ENCODE results near the gene PRDM15.
"Not testable (repeated sequence)": the region's sequence is repeated elsewhere in the genome, so short reads cannot be mapped to it uniquely, and the experiment has no call there.

PRDM15 gene

DNA sequence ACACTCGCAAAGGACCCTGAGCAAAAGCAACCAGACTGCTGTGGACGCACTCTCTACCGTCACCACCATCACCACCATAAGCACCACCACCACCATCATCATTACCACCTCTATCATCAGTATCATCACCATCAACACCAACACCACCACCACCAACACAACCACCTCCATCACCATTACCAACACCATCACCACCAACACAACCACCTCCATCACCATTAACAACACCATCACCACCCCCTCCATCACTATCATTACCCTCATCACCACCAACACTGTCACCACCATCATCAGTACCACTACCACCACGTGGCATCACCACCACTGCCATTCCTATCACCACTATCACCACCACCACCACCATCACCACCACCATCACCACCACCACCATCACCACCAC, 73.5 kb downstream of the PRDM15 start:
- no peak for DNase-seq (ENCODE audit: low spot score)

- DNase-seq (ENCODE audit: low spot score): no peak
These were observed 74.1 kb downstream of the PRDM15 start for GRCh38 chr21:41805038-41805437.

- DNase-seq (ENCODE audit: low spot score): no peak
These were observed 74.8 kb downstream of the PRDM15 start for GRCh38 chr21:41804381-41804780.

DNA sequence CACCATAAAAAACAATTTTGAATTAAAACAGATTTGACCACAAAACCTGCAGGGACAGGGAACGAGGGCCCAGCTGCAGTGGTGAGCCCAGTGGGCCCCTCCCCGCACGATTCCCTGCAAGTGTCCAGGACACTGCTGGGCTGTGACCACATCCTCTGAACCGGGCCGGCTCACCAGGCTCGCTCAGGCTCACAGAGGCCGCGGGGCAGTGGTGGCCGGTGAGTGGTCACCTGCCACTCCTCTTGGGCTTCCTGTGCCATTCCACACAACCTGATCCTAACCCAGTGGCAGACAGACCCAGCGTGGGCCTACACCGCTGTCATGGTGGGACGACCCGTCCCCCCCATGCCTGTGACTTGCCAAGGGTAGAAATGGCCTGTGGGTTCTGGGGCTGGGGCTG, 75.8 kb downstream of the PRDM15 start:
- no peak for DNase-seq (ENCODE audit: low spot score)

GRCh38 chr21:41802684-41803083, 76.5 kb downstream of the PRDM15 start:
- peak; percentile 68 for DNase-seq (ENCODE audit: low spot score)

DNA sequence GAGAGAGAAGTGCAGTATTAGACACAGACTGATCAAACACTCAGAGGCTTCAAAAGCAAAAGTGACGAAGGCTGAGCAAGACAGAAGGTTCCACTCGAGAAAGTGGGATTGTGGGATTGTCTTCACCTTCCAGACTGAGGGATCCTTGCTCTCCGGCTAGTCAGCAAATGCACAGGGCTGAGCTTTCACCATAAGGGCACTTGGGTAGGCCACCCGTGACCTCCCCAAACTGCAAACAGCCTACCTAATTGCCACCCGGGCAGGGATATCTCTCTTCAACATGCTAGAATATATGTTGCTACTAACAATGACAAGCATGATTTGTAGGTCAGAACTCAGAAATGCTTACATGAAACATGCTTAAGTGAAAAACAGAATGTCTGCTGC, 77.0 kb downstream of the PRDM15 start:
- no peak for DNase-seq (ENCODE audit: low spot score)

DNA sequence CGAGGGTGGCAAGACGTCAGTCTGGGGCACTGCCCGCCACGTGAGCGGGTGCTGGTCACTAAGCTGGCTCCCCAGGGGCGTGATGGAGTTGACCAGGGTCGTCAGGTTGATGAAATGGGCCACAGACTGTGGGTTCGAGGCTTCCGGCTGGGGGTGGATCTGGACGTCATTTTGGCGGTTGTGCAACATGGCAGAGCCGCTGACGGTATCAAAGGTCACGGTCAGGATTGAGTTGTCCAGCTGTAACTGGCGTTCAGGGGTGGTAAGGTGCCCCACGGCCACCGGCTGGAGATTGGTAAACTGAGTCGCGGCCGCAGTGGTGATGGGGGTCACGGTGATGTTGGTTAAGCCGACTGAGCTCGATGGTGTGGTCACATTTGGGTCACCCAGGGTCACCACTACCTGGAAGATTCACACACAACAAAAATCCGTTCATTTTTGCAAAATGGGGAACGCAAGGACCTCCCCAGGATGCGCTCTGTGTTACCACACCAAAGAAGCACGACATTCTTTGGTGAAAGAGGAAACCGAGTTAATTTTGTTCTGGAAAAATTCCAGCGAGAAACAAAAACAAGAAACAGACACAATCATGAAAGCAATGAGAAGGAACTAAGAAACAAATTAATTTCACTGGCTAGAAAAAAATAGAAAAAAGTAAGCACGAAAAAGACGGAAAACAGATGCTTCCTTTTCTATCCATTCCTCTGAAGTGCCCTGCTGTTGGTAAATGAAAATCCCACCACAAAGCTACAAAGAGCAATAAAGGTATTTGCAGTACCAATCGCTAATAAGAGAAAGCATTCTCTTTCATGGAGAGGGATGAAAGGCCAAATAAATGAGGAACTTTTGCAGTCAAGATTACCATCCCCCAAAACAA, 77.6 kb downstream of the PRDM15 start:
- DNase-seq (ENCODE audit: low spot score): no peak

DNA sequence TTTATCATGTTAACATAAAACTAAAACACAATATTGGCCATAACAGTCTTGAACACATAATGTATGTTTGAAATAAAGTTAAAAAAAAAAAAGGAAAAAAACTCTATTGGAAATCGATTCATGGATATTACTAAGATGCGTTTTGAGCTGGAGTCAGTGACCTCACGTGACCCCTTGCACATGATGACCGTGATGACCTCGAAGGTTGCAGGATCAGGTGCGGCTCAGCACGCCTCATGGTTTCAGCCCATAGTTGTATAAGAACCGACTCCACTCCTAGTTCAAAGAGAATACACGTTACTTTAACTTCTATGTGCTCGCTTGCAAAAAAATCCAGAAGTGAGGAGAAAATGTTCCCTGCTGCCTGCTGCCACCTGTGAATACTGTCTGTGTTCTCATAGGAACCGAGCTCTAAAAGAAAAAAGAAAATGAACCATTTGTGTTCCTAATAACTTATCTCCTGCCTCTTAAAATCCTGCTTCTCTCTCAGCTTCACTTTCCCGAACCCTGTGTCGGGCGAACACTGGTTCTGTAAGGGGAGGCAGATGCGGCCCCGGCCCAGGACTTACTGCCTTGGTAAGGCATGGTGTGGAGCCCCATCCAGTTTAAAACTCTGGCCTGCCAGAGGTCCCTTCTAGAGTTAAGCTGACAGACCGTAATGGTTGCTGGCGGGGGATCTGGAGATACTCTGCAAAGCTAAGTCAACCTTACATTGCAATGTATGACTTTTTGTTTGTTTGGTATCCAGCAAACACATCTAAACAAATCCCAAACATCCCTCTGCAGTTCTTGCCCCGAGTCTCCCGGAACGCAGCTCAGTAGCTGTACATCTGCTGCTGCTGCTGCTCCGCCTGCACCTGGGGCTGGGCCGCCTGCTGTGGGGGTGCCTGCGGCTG, 78.5 kb downstream of the PRDM15 start:
- no peak for DNase-seq (ENCODE audit: low spot score)

- no peak for DNase-seq (ENCODE audit: low spot score)
These were observed 79.4 kb downstream of the PRDM15 start for GRCh38 chr21:41799763-41800162.

GRCh38 chr21:41798326-41798725, 80.8 kb downstream of the PRDM15 start:
- DNase-seq (ENCODE audit: low spot score): no peak

GRCh38 chr21:41796476-41797080, 82.6 kb downstream of the PRDM15 start:
- no peak for DNase-seq (ENCODE audit: low spot score)

GRCh38 chr21:41795726-41796125, 83.4 kb downstream of the PRDM15 start:
- no peak for DNase-seq (ENCODE audit: low spot score)

- DNase-seq (ENCODE audit: low spot score): no peak
These were observed 84.5 kb downstream of the PRDM15 start for GRCh38 chr21:41794600-41794999.

DNA sequence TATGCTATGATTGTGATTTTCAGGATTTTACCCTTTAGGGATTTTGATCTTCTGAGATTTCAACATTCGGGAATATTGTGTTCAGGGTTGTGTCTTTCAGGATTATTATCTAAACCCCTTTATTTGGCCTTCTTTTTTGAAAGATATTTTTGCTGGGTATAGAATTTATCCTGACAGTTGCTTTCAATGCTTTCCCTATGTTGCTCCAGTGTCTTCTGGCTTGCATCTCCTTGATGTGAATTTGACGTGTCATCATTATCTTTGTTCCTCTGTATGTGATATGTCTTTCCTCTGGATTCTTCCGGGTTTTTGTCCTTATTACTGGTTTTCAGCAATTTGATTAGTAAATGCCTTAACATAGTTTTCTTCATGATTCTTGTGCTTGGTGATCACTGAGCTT, 86.4 kb downstream of the PRDM15 start:
- no peak for DNase-seq (ENCODE audit: low spot score)

DNA sequence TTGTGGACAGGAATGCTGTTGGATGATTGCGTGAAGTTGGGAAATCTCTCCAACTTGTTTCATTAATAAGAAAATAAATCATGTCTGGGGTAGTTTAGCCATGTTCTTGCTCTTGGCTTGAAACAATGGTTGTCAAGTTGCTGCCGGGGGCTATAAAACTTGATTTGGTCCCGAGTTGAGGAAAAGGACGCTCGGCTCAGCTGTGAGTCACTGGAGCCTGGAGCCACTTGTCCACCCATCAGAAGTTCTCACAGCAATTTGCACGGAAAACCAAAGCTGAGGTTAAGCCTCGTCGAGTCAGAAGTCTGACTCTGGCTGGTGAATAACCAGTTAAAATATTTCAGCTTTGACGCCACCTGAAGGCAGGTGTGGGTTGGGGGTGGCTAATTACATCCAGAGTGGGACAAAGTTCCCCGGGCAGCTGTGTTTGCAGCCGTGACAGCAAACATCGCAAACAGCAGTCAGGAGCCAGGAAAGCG, 92.6 kb downstream of the PRDM15 start:
- peak; percentile 77 for DNase-seq (ENCODE audit: low spot score)

GRCh38 chr21:41785262-41785661, 93.9 kb downstream of the PRDM15 start:
- DNase-seq (ENCODE audit: low spot score): not testable (repeated sequence)

DNA sequence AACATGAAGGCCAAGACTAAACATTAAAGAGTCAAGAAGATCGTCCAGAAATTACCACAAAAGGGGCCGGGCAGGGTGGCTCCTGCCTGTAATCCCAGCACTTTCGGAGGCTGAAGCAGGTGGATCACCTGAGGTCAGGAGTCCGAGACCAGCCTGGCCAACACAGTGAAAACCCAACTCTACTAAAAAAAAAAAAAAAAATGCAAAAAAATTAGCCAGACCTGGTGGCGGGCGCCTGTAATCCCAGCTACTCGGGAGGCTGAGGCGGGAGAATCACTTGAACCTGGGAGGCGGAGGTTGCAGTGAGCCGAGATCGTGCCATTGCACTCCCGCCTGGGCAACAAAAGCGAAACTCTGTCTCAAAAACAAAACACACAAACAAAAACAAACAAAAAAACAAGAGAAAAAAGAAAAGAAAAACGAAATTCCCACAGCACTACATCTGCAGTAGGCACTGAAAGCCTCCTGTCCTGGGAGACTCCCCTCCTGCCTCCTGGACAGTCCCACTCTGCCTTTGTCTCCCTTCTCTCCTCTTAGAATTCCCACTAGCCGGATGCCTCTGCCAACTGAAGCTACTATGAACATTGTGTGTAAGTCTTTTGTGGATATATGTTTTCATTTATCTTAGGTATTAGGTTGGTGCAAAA, 94.6 kb downstream of the PRDM15 start:
- DNase-seq (ENCODE audit: low spot score): no peak

- no peak for DNase-seq (ENCODE audit: low spot score)
These were observed 95.5 kb downstream of the PRDM15 start for GRCh38 chr21:41783476-41784180.

DNA sequence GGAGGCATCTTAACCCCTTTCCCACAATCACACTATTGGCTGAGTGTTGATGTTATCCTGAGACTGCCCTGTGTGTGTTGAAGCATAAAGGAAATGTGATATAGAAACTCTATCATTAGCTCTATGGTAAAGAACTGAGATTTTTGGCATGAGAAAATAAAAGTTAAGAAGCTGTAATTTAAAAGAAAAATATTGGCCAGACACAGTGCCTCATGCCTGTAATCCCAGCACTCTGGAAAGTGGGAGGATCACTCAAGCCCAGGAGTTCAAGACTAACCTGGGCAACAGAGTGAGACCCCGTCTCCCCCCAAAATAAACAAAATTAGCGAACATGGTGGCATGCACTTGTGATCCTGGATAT, 98.1 kb downstream of the PRDM15 start:
- no peak for DNase-seq (ENCODE audit: low spot score)

GRCh38 chr21:41780337-41781049, 98.7 kb downstream of the PRDM15 start:
- no peak for DNase-seq (ENCODE audit: low spot score)

GRCh38 chr21:41779659-41780058, 99.5 kb downstream of the PRDM15 start:
- no peak for DNase-seq (ENCODE audit: low spot score)

Data from GM03348 (cell line).